HG02642 (cell line): ENCODE data around the gene ZBTB48.
"Not testable (repeated sequence)": the region's sequence is repeated elsewhere in the genome, so short reads cannot be mapped to it uniquely, and the experiment has no call there.

Experiments used
- ATAC-seq: cut with Tn5 transposase; IDR thresholded peaks from one replicate; pipeline ENCODE4 v1.9.1; 2021; ENCODE audit warnings: mild to moderate bottlenecking; ENCODE audit not compliant: unreplicated experiment, poor library complexity

ZBTB48 gene

DNA sequence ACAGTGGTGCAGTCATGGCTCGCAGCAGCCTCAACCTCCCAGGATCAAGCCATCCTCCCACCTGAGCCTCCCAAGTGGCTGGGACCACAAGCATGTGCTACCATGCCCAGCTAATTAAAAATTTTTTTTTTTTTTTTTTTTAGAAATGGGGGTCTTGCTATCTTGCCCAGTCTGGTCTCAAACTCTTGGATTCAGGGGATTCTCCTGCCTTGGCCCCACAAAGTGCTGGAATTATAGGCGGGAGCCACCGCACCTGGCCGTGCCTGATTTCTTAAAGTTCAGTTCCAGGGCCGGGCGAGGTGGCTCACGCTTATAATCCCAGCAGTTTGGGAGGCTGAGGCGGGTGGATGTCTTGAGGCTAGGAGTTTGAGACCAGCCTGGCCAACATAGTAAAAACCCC lies 51.3 kb downstream of the ZBTB48 start:
- ATAC-seq, result no peak

DNA sequence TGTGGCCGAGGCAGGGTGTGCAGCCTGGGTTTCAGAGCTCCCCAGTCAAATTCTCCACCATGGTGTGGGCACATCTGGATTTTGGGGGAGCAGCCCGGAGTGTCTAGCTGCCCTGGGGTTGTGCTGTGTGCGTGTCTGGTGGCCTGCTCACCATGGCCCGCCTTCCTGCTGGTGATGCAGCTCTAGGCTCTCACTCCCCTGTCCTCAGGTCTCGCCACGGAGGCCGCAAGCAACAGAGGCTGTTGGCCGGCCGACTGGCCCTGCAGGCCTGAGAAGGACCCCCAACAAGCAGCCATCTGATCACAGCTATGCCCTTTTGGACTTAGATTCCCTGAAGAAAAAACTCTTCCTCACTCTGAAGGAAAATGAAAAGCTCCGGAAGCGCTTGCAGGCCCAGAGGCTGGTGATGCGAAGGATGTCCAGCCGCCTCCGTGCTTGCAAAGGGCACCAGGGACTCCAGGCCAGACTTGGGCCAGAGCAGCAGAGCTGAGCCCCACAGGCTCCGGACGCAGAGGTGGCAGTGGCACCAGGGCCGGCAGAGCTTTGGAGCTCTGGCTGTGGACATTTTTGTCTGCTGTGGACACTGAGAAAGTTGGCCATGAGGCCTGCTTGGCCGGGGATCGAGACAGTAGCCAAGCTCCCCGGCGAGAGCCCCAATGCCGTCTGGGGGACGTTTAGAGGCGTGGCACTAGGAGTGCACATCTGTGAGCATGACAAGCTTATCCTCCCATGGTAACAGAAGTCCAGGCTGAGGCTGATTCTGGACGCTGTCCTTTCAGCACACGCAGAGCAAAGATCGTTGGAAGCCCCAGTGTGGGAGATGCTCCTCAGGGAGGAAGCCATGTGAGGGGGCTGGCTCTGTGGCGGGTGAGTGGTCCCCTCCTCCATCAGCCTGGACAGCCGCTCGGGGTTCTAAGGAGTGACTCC lies 53.1 kb downstream of the ZBTB48 start:
- no peak for ATAC-seq

DNA sequence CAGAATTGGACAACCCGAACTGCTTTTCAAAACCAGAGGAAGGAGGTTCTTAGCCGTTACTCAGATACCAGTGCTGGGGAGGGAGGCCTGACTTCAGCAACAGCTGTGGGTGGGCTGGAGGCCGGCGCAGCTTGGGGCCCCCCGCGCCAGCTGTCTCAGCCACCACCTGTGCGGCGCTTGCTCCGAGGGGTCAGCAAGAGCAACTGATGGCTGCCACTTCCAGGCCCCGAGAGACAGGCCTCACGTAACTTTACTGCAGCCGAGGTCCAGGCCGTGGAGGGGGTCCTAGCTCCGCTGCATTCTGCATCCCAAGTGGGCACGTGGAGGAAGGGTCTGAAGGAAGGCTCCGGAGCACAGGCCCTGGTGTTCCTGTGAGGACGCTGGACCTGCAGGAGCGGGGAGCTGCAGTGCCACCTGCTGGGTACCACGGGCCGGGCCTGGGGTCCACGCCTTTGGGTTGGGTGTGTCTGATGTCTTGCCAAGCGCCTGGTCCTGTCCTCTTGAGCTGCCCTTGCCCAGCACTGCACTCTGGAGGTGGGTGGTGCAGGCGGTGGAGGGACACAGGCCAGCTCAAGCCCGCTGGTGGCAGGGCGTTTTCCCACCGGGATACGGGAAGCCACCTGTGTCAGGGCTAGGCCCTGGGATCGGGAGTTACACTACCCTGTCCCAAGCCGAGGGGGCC lies 54.7 kb downstream of the ZBTB48 start:
- ATAC-seq, result no peak

GRCh38 chr1:6635161-6635909 lies 55.5 kb downstream of the ZBTB48 start:
- ATAC-seq, result no peak

GRCh38 chr1:6635910-6636760 lies 56.3 kb downstream of the ZBTB48 start:
- no peak for ATAC-seq

DNA sequence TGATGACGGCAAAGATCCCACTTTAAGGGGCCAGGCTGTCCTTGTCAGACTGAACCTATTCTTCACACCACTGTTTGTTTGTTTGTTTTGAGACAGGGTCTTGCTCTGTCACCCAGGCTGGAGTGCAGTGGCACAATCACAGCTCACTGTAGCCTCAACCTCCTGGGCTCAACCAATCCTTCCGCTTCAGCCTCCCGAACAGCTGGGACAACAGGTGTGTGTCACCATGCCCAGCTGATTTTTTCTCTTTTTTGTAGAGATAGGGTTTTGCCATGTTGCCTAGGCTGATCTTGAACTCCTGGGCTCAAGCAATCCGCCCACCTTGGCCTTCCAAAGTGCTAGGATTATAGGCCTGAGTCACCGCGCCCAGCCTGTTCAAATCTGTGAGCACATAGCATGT lies 57.0 kb downstream of the ZBTB48 start:
- ATAC-seq, result not testable (repeated sequence)

DNA sequence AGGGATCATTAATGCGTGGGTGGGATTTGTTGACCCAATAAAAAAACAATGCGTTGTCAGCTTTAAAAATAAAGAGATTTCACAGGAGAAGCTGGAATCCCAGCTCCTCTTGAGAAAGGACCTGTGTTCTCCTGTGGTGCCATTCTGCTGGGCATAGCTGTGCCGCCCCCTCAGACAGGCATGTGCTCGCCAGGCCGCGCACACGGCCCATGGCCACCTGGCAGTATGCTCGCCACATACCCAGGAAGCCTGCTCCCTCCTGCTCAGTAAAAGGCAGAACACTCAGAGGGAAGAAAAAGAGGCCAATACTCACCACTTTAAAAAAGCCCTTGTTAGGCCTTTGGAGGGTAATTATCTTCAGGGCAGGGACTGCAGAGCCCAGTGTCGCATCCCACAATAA lies 58.0 kb downstream of the ZBTB48 start:
- ATAC-seq, result no peak

DNA sequence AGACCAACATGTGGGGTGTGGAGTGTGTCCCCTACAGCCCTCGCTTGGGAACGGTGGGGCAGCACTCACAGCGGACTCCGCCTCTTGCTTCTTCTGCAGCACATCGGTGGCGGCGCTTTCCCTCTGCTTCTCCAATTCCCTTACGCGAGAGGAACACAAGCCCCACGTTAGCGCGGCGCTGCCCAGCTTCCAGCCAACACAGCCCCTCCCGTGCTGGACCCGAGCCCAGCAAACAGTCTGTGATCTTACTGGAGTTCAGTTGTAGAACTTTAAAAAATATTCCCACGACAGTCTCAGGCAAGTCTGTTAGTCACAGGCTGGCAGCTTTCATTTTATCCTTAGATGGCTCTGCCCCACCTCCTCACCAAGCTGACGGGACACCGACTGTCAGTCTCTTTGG lies 58.4 kb downstream of the ZBTB48 start:
- ATAC-seq, result no peak
